Glomerular endothelial cell (primary cell): Measurements from ENCODE around the gene PCDHA11. TPM values are rescaled to one million over a fixed set of nuclear protein-coding genes. Genes with fewer than 3 reads are reported as not detected.

Source experiments
- DNase-seq: peaks from one replicate; pipeline ENCODE4 v3.0.0-alpha.2; 2011; ENCODE audit warnings: low read depth, low spot score; ENCODE audit errors: extremely low read depth
- total RNA-seq: library from RNA; depleted of rRNA; stranded (reverse); fragments of >200 nt; gene quantifications from 2 replicates; pipeline ENCODE4 v1.2.3, GENCODE V29; 2015

PCDHA11 gene
- total RNA-seq, 1 donor from 2014 or later: 0.23 TPM

GRCh38 chr5:140916325-140916724, 47.6 kb downstream of the PCDHA11 start:
- no peak for DNase-seq

Other genes starting within 250 kb of the PCDHA11 start
- gene CD14, start 235.8 kb upstream of the PCDHA11 start, total RNA-seq: 0.23 TPM in 1 of 2 replicates, not detected in the other
- 31.9 and 49.7 TPM in 2 replicates for gene TMCO6, start 229.5 kb upstream of the PCDHA11 start, total RNA-seq
- gene NDUFA2, start 221.3 kb upstream of the PCDHA11 start, total RNA-seq: 44.9 and 58.9 TPM in 2 replicates
- gene IK, start 221.1 kb upstream of the PCDHA11 start, total RNA-seq: 76.4 and 90.9 TPM in 2 replicates
- gene WDR55, start 204.1 kb upstream of the PCDHA11 start, total RNA-seq: 20.5 and 21.3 TPM in 2 replicates
- gene DND1, start 195.4 kb upstream of the PCDHA11 start, total RNA-seq: 0.29 and 1.1 TPM in 2 replicates
- gene HARS1, start 177.6 kb upstream of the PCDHA11 start, total RNA-seq: 76.7 and 101 TPM in 2 replicates
- 28.4 and 32.1 TPM in 2 replicates for gene HARS2, start 177.5 kb upstream of the PCDHA11 start, total RNA-seq
- 21.1 and 24.3 TPM in 2 replicates for gene ZMAT2, start 168.5 kb upstream of the PCDHA11 start, total RNA-seq
- 0.06 TPM in 1 of 2 replicates, not detected in the other for gene PCDHA1, start 82.8 kb upstream of the PCDHA11 start, total RNA-seq
- gene PCDHA2, start 74.1 kb upstream of the PCDHA11 start, total RNA-seq: 0.15 TPM in 1 of 2 replicates, not detected in the other
- 0.05 and 0.35 TPM in 2 replicates for gene PCDHA3, start 67.9 kb upstream of the PCDHA11 start, total RNA-seq
- gene PCDHA4, start 61.9 kb upstream of the PCDHA11 start, total RNA-seq: 0.29 TPM in 1 of 2 replicates, not detected in the other
- 0.18 TPM in 1 of 2 replicates, not detected in the other for gene PCDHA5, start 47.3 kb upstream of the PCDHA11 start, total RNA-seq
- 0.23 and 0.58 TPM in 2 replicates for gene PCDHA6, start 41.0 kb upstream of the PCDHA11 start, total RNA-seq
- 0.05 and 0.64 TPM in 2 replicates for gene PCDHA7, start 34.7 kb upstream of the PCDHA11 start, total RNA-seq
- gene PCDHA8, start 27.8 kb upstream of the PCDHA11 start, total RNA-seq: 0.18 TPM in 1 of 2 replicates, not detected in the other
- gene PCDHA9, start 20.6 kb upstream of the PCDHA11 start, total RNA-seq: 0.06 and 0.19 TPM in 2 replicates
- under 0.01 and 0.47 TPM in 2 replicates for gene PCDHA10, start 13.1 kb upstream of the PCDHA11 start, total RNA-seq
- not detected in 2 replicates for gene PCDHA12, start 6.4 kb downstream of the PCDHA11 start, total RNA-seq
- 0.10 and 0.12 TPM in 2 replicates for gene PCDHA13, start 13.2 kb downstream of the PCDHA11 start, total RNA-seq
- gene PCDHAC1, start 57.3 kb downstream of the PCDHA11 start, total RNA-seq: 0.06 TPM in 1 of 2 replicates, not detected in the other
- not detected in 2 replicates for gene PCDHAC2, start 97.5 kb downstream of the PCDHA11 start, total RNA-seq
- gene PCDHB1, start 182.4 kb downstream of the PCDHA11 start, total RNA-seq: not detected in 2 replicates
- 0.12 and 0.15 TPM in 2 replicates for gene PCDHB2, start 225.7 kb downstream of the PCDHA11 start, total RNA-seq
- gene PCDHB3, start 231.5 kb downstream of the PCDHA11 start, total RNA-seq: 0.23 and 0.58 TPM in 2 replicates